ENCODE measurements around the gene PITHD1.

DNA sequence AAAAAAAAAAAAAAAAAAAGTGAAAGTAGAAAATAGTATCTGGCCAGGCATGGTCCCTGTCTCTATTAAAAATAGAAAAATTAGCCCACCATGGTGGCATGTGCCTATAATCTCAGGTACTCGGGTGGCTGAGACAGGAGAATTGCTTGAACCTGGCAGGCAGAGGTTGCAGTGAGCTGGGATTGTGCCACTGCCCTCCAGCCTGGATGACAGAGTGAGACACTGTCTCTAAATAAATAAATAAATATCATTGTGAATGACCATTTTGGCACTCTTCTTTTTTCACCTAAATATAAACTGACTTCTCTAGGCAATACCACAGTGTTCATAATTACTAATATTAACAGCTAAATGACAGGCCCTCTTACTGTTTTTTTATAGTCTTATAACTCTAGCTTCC lies 20.4 kb upstream of the PITHD1 start:
- TF ChIP-seq EZH2 (IDR thresholded peaks at IDR 0.05): no peak
- no peak for TF ChIP-seq CTCF (IDR thresholded peaks at IDR 0.05)
- TF ChIP-seq EZH2phosphoT487 (IDR thresholded peaks at IDR 0.05): no peak

Measured in neural progenitor cell (in vitro differentiated cells).